AG10803 (cell line): ENCODE data around the gene KCNMA1.

Experiments used
- DNase-seq: peaks from one replicate; pipeline ENCODE4 v3.0.0; 2010; ENCODE audit warnings: low read depth
- H3K4me3 ChIP-seq: 2 replicates; pipeline ENCODE4 v1.5.1; 2011; ENCODE audit warnings: mild to moderate bottlenecking, low read length, control low read depth
- CTCF ChIP-seq: conservative IDR thresholded peaks from 2 replicates; pipeline ENCODE4 v1.5.1; 2011; ENCODE audit warnings: mild to moderate bottlenecking, low read length, control low read depth, inconsistent platforms

The KCNMA1 gene

GRCh38 chr10:77015360-77015759, 622.2 kb downstream of the KCNMA1 start:
- no peak for DNase-seq
- H3K4me3 ChIP-seq = no peak overlapping the region
- no peak for TF ChIP-seq CTCF

GRCh38 chr10:77012812-77013500, 624.7 kb downstream of the KCNMA1 start:
- H3K4me3 ChIP-seq = no peak overlapping the region
- TF ChIP-seq CTCF = no peak
- DNase-seq = no peak

GRCh38 chr10:77011874-77012811, 625.5 kb downstream of the KCNMA1 start:
- no peak for TF ChIP-seq CTCF
- H3K4me3 ChIP-seq = no peak overlapping the region
- DNase-seq = peak; percentile 70

GRCh38 chr10:77010430-77010829, 627.2 kb downstream of the KCNMA1 start:
- no peak for DNase-seq
- H3K4me3 ChIP-seq = no peak overlapping the region
- no peak for TF ChIP-seq CTCF

- TF ChIP-seq CTCF = no peak
- no peak overlapping the region for H3K4me3 ChIP-seq
- DNase-seq = no peak
Measured at GRCh38 chr10:77007834-77008233, 629.8 kb downstream of the KCNMA1 start.

- no peak for TF ChIP-seq CTCF
- no peak for DNase-seq
- H3K4me3 ChIP-seq = no peak overlapping the region
Measured at GRCh38 chr10:77006836-77007511, 630.6 kb downstream of the KCNMA1 start.
